Right cardiac atrium (tissue), 5 donors: ENCODE results near the gene RNF138. TPM values are rescaled to one million over a fixed set of nuclear protein-coding genes. Genes with fewer than 3 reads are reported as not detected.
"Not testable (repeated sequence)": the region's sequence is repeated elsewhere in the genome, so short reads cannot be mapped to it uniquely, and the experiment has no call there.

Experiments used
- ATAC-seq, 2 donors: fragments of 200-7000 bp; cut with Tn5 transposase; one replicate each; pipeline versions ENCODE4 v1.8.0 to v1.9.1; 2020; ENCODE audit warnings: moderate library complexity in 2 of 2, mild to moderate bottlenecking in 1 of 2
- DNase-seq, 3 donors: peaks; one replicate each; pipeline ENCODE4 v3.0.0-alpha.2; 2020
- H3K27ac ChIP-seq: one replicate; pipeline ENCODE4 v1.5.1; 2013; ENCODE audit warnings: mild to moderate bottlenecking, low read length, control low read depth, moderate library complexity
- H3K27me3 ChIP-seq: one replicate; pipeline ENCODE4 v1.6.1; 2013; ENCODE audit not compliant: control insufficient read depth, insufficient read depth
- H3K4me1 ChIP-seq: one replicate; pipeline ENCODE4 v1.6.1; 2013; ENCODE audit warnings: low read length; ENCODE audit not compliant: control insufficient read depth, insufficient read depth
- H3K4me3 ChIP-seq: one replicate; pipeline ENCODE4 v1.5.1; 2013; ENCODE audit warnings: low read length, control low read depth
- H3K9me3 ChIP-seq: one replicate; pipeline ENCODE4 v1.6.1; 2013; ENCODE audit warnings: low read length; ENCODE audit not compliant: control insufficient read depth
- WGBS: extraction: QIAGEN DNeasy Blood & Tissue Kit; methylation state at CpG from one replicate; pipeline ENCODE4 v1.1.7; 2013; 5-methylcytosine and 5-hydroxymethylcytosine counted together
- intact Hi-C, 4 donors: fragments of 100-400 bp; cut with DNase I; formaldehyde crosslinking; loops; one replicate each; pipeline versions ENCODE4 v1.11.0 to v1.14.0; 2022 to 2023
- polyA plus RNA-seq: library from polyadenylated mRNA; stranded (reverse); fragments of 200-250 nt; gene quantifications from one replicate; pipeline ENCODE4 v1.2.3, GENCODE V29; 2013
- total RNA-seq, 4 donors: library from RNA; stranded (reverse); fragmentation: NEBNext Ultra II Directional; extraction: Animal tissue kit (Norgen Biotek cat#: 25700); gene quantifications; one replicate each; pipeline ENCODE4 v1.2.1, GENCODE V29; 2021
- donor health status: healthy with polysubstance abuse.
- donor health status: DM: no; HTN: yes; CAD: no.
- donor health status: DM: no; HTN: no; CAD: no.
- donor health status: DM: no; HTN: yes; CAD: no; lungs with severe emphysema.
- donor health status: DM: yes; HTN: yes; CAD: no.

The RNF138 gene
- total and polyA plus RNA-seq, 5 donors, result 6.4 to 15.7 (median 13.0) TPM

- H3K27me3 ChIP-seq, result no peaks in the 10 kb centered on the region
These were observed 83.0 kb downstream of the RNF138 start for GRCh38 chr18:32174719-32175118.

DNA sequence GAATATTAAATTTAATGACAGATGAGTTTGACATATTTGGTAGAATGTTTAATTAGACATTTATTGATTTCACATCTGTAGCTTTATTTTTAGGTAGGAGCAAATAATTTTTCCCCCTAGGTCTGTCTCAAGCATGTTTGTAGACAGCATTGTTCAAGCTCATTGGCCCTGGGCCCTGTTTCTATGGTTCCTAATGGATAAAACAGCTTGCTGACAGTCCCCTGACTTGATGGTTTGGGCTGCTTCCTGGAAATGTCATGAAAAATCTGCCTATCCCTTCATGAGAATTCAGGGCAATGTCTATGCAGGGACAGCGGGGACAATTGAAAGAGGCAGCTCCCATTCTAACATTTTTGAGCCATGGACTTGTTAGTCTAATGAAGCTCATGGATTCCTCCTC lies 83.6 kb downstream of the RNF138 start:
- DNase-seq (peak in 1 of 3 donors; percentile 13), ATAC-seq (no peak)
- no peak overlapping the region for H3K4me3 ChIP-seq
- no peak overlapping the region for H3K27ac ChIP-seq
- no peaks in the 10 kb centered on the region for H3K27me3 ChIP-seq
- intact Hi-C loops, result no loop called here
- peaks cover 3% of the 10 kb centered on the region for H3K4me1 ChIP-seq
- no peaks in the 10 kb centered on the region for H3K9me3 ChIP-seq
- 46% methylated on average over 1 of the region's 1 CpG for WGBS

More at GRCh38 chr18:32174719-32175118, 83.0 kb downstream of the RNF138 start:
- peaks cover 3% of the 10 kb centered on the region for H3K4me1 ChIP-seq
- H3K4me3 ChIP-seq, result no peak overlapping the region
- H3K9me3 ChIP-seq, result no peaks in the 10 kb centered on the region
- DNase-seq (no peak), ATAC-seq (no peak)
- no peak overlapping the region for H3K27ac ChIP-seq
- WGBS, result 64% methylated on average over 7 of the region's 7 CpGs
- intact Hi-C loops, result no loop called here

GRCh38 chr18:32176745-32177144 lies 85.1 kb downstream of the RNF138 start:
- 98% methylated on average over 1 of the region's 1 CpG for WGBS
- not testable (repeated sequence) for H3K27ac ChIP-seq

DNA sequence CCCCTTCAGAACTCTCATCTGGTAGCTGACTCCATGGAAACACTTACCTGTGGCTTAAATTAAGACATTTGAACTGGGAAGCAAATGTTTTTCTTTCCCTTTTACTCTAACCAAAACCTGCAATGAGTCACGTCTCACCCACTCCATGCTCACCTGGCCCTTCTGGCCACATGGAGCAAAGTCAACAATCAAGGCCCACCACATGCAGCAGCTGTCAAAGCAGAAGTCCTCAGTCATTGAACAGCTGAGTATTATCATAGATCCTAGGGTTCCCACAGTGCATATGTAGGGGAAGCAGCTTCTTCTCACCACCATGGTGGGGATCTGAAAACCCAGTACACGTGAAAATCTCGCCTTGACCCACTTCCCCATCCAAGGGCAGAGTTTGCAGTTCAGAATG lies 85.9 kb downstream of the RNF138 start:
- ATAC-seq, result no peak
- no peak overlapping the region for H3K4me3 ChIP-seq
- intact Hi-C loops, result no loop called here
- no peaks in the 10 kb centered on the region for H3K27me3 ChIP-seq
- 91% methylated on average over 3 of the region's 3 CpGs for WGBS
- no peak overlapping the region for H3K27ac ChIP-seq
- H3K4me1 ChIP-seq, result peaks cover 3% of the 10 kb centered on the region
- no peaks in the 10 kb centered on the region for H3K9me3 ChIP-seq
- no peak for DNase-seq

More at GRCh38 chr18:32176745-32177144, 85.1 kb downstream of the RNF138 start:
- H3K4me1 ChIP-seq, H3K27me3 ChIP-seq, intact Hi-C loops, ATAC-seq, DNase-seq, H3K9me3 ChIP-seq, H3K4me3 ChIP-seq: not testable (repeated sequence)

Other genes starting within 250 kb of the RNF138 start
- gene TRAPPC8, start 148.7 kb upstream of the RNF138 start, total RNA-seq, result 10 to 100 TPM; 30.3 to 33.6 (median 32.0) TPM
- 18.6 TPM for gene TRAPPC8, start 148.7 kb upstream of the RNF138 start, polyA plus RNA-seq
- gene RNF125, start 73.0 kb upstream of the RNF138 start, total RNA-seq, result 1 to 10 TPM; 1.1 to 2.4 (median 1.9) TPM
- gene RNF125, start 73.0 kb upstream of the RNF138 start, polyA plus RNA-seq, result 2.7 TPM
- not detected for gene MEP1B, start 98.2 kb downstream of the RNF138 start, total RNA-seq
- not detected for gene MEP1B, start 98.2 kb downstream of the RNF138 start, polyA plus RNA-seq